WTC11 (cell line): ENCODE data around the gene UTP4. TPM values are rescaled to one million over a fixed set of nuclear protein-coding genes. Genes with fewer than 3 reads are reported as not detected.

ENCODE experiments used
- ATAC-seq: fragments of 200-7000 bp; cut with Tn5 transposase; 2 replicates; pipeline ENCODE4 v1.10.0; 2021; ENCODE audit warnings: mild to moderate bottlenecking, moderate library complexity
- CTCF ChIA-PET: fragments of 300-600 bp; sonication (Branson Sonifier 250); formaldehyde crosslinking; loops from one replicate; lab custom pipeline; 2021; ENCODE audit warnings: antibody characterized with exemption; lab: Charles Lee
- POLR2A ChIA-PET: fragments of 350-600 bp; sonication (Branson Sonifier 250); formaldehyde crosslinking; loops from one replicate; lab custom pipeline; 2021; ENCODE audit warnings: antibody characterized with exemption; lab: Charles Lee
- DNase-seq: peaks from one replicate; pipeline ENCODE4 v3.0.0; 2021; ENCODE audit warnings: low spot score
- H3K27ac Mint-ChIP-seq: 2 replicates; pipeline ENCODE4 v1.8.0; 2021; ENCODE audit warnings: mixed read lengths
- H3K27me3 Mint-ChIP-seq: 2 replicates; pipeline ENCODE4 v1.8.0; 2021; ENCODE audit warnings: low read depth, mild to moderate bottlenecking, moderate library complexity, mixed read lengths
- H3K36me3 Mint-ChIP-seq: 2 replicates; pipeline ENCODE4 v1.8.0; 2021; ENCODE audit warnings: mixed read lengths
- H3K4me1 Mint-ChIP-seq: 2 replicates; pipeline ENCODE4 v1.8.0; 2022; ENCODE audit warnings: mixed read lengths
- H3K4me3 Mint-ChIP-seq: 2 replicates; pipeline ENCODE4 v1.8.0; 2021; ENCODE audit warnings: mild to moderate bottlenecking, moderate library complexity, mixed read lengths
- H3K9me3 Mint-ChIP-seq: 2 replicates; pipeline ENCODE4 v1.8.0; 2021; ENCODE audit warnings: mixed read lengths
- ATF2 ChIP-seq: sonication (generic); formaldehyde crosslinking; IDR thresholded peaks from 2 replicates; pipeline ENCODE4 v1.8.1; 2022; ENCODE audit warnings: low read depth, missing genetic modification reagents, borderline replicate concordance
- CBFB ChIP-seq: sonication (generic); formaldehyde crosslinking; IDR thresholded peaks from 2 replicates; pipeline ENCODE4 v1.8.1; 2022; ENCODE audit warnings: mild to moderate bottlenecking, low read depth, missing genetic modification reagents
- CREM ChIP-seq: sonication (generic); formaldehyde crosslinking; IDR thresholded peaks from 2 replicates; pipeline ENCODE4 v1.8.1; 2022; ENCODE audit warnings: mild to moderate bottlenecking, missing genetic modification reagents, moderate library complexity
- ERG ChIP-seq: fragments of 250-450 bp; sonication (Bioruptor Pico); IDR thresholded peaks from 2 replicates; pipeline ENCODE4 v1.8.0; 2021; ENCODE audit warnings: mild to moderate bottlenecking
- FOXJ3 ChIP-seq: sonication (generic); formaldehyde crosslinking; IDR thresholded peaks from 2 replicates; pipeline ENCODE4 v1.9.0; 2021; ENCODE audit warnings: missing genetic modification reagents, mild to moderate bottlenecking, borderline replicate concordance
- FOXP1 ChIP-seq: sonication (generic); formaldehyde crosslinking; IDR thresholded peaks from 2 replicates; pipeline ENCODE4 v1.8.0; 2022; ENCODE audit warnings: missing genetic modification reagents, mild to moderate bottlenecking, moderate library complexity, borderline replicate concordance
- GABPB1 ChIP-seq: sonication (generic); formaldehyde crosslinking; IDR thresholded peaks from 2 replicates; pipeline ENCODE4 v1.8.1; 2023; ENCODE audit warnings: mild to moderate bottlenecking, missing genetic modification reagents
- MXD4 ChIP-seq: fragments of 250-450 bp; sonication (Bioruptor Pico); IDR thresholded peaks from 2 replicates; pipeline ENCODE4 v1.8.0; 2021; ENCODE audit warnings: mild to moderate bottlenecking, moderate library complexity, borderline replicate concordance
- MYBL2 ChIP-seq: sonication (generic); formaldehyde crosslinking; IDR thresholded peaks from 2 replicates; pipeline ENCODE4 v1.8.1; 2023; ENCODE audit warnings: mild to moderate bottlenecking, moderate library complexity, missing genetic modification reagents
- NR2C2 ChIP-seq: sonication (generic); formaldehyde crosslinking; IDR thresholded peaks from 2 replicates; pipeline ENCODE4 v1.8.0; 2022; ENCODE audit warnings: mild to moderate bottlenecking, missing genetic modification reagents
- PREB ChIP-seq: sonication (generic); formaldehyde crosslinking; IDR thresholded peaks from 2 replicates; pipeline ENCODE4 v1.8.1; 2022; ENCODE audit warnings: mild to moderate bottlenecking, missing genetic modification reagents, moderate library complexity, borderline replicate concordance
- SMAD3 ChIP-seq: sonication (generic); formaldehyde crosslinking; IDR thresholded peaks from 2 replicates; pipeline ENCODE4 v1.8.0; 2022; ENCODE audit warnings: missing genetic modification reagents, mild to moderate bottlenecking, borderline replicate concordance
- ZNF121 ChIP-seq: sonication (generic); formaldehyde crosslinking; IDR thresholded peaks from 2 replicates; pipeline ENCODE4 v1.8.0; 2023; ENCODE audit warnings: missing genetic modification reagents
- ZNF263 ChIP-seq: sonication (generic); formaldehyde crosslinking; IDR thresholded peaks from 2 replicates; pipeline ENCODE4 v1.8.1; 2022; ENCODE audit warnings: low read depth, mild to moderate bottlenecking, moderate library complexity, missing genetic modification reagents
- total RNA-seq: library from RNA; stranded (reverse); gene quantifications from 3 replicates; pipeline ENCODE4 v1.2.3, GENCODE V29; 2021
- TF ChIP-seq, protein P1 (sequence below): fragments of 250-450 bp; sonication (Bioruptor Pico); IDR thresholded peaks from 2 replicates; pipeline ENCODE4 v2.1.2; 2022; ENCODE audit warnings: mild to moderate bottlenecking, moderate library complexity
- TF ChIP-seq, protein P2 (sequence below): fragments of 250-450 bp; sonication (Bioruptor Pico); IDR thresholded peaks from 2 replicates; pipeline ENCODE4 v1.9.0; 2021; ENCODE audit warnings: moderate library complexity, mild to moderate bottlenecking, inconsistent platforms, borderline replicate concordance
- TF ChIP-seq, protein P3 (sequence below): fragments of 200-600 bp; IDR thresholded peaks from 2 replicates; pipeline ENCODE4 v1.8.0; 2022; ENCODE audit warnings: antibody characterized with exemption

The UTP4 gene
- total RNA-seq, 1 experiment from 2014 or later, result 85.7 TPM

DNA sequence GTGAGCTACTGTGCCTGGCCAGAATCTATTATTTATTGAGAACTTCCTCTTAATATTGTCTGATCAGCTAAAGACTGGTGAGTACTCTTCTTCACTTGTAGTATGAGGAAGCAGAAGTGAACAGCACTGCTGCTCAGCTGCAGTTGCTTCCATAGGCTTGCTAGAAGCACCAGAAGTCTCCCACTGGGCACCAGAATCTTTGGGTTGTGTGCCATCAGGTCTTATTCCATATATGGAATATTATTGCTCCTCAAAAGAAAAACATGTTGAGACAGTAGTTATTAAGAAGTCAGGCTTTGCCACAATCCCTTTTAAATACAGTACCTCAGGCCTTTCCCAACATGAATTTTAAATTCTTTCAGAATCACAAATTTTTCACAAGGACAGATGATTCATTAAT, 71.7 kb downstream of the UTP4 start:
- Mint-ChIP-seq H3K4me3 (no peak overlapping the region), H3K27me3 (no peaks in the 10 kb centered on the region), H3K36me3 (no peaks in the 10 kb centered on the region; the same call in 1 of the 2 replicates), H3K9me3 (no peaks in the 10 kb centered on the region), H3K4me1 (no peaks in the 10 kb centered on the region; the same call in none of the 2 replicates), H3K27ac (no peak overlapping the region)
- no peak for DNase-seq
- POLR2A ChIA-PET, result no interaction called here
- CTCF ChIA-PET, result no interaction called here
- no peak for TF ChIP-seq ERG (CRISPR knock-in tag)
- TF ChIP-seq, all 79 proteins: peak for 0
- no peak for ATAC-seq

DNA sequence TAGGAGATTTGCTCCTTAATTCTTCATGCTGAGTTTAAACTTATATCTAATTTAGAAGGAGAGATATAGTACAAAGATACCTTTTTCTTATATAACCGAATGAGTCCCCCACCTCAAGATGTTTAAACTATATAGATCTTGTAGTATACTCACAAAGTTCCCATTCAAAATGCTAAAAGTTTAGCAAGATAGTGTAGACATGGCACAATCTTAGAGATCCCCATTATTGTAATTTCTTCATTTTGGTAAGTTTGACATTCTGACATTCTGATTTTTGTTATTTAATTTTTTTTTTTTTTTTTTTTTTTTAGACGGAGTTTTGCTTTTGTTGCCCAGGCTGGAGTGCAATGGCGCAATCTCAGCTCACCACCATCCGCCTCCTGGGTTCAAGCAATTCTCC, 77.3 kb downstream of the UTP4 start:
- ChIA-PET POLR2A (no interaction called here), CTCF (no interaction called here)

More for the DNA sequence above, 77.3 kb downstream of the UTP4 start:
- TF ChIP-seq, protein P1, sequence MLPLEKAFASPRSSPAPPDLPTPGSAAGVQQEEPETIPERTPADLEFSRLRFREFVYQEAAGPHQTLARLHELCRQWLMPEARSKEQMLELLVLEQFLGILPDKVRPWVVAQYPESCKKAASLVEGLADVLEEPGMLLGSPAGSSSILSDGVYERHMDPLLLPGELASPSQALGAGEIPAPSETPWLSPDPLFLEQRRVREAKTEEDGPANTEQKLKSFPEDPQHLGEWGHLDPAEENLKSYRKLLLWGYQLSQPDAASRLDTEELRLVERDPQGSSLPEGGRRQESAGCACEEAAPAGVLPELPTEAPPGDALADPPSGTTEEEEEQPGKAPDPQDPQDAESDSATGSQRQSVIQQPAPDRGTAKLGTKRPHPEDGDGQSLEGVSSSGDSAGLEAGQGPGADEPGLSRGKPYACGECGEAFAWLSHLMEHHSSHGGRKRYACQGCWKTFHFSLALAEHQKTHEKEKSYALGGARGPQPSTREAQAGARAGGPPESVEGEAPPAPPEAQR (CRISPR knock-in tag), result no peak
- no peak for TF ChIP-seq PREB (CRISPR knock-in tag)
- no peak for TF ChIP-seq ATF2
- TF ChIP-seq FOXJ3 (CRISPR knock-in tag), result no peak
- TF ChIP-seq ZNF263 (CRISPR knock-in tag), result no peak
- no peak for TF ChIP-seq NR2C2 (CRISPR knock-in tag)
- TF ChIP-seq, protein P2, sequence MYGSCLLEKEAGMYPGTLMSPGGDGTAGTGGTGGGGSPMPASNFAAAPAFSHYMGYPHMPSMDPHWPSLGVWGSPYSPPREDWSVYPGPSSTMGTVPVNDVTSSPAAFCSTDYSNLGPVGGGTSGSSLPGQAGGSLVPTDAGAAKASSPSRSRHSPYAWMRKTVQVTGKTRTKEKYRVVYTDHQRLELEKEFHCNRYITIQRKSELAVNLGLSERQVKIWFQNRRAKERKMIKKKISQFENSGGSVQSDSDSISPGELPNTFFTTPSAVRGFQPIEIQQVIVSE (CRISPR knock-in tag), result no peak
- no peak for TF ChIP-seq GABPB1 (CRISPR knock-in tag)
- no peak for TF ChIP-seq SMAD3 (CRISPR knock-in tag)
- no peak for TF ChIP-seq ZNF121 (CRISPR knock-in tag)
- no peak for TF ChIP-seq CBFB (CRISPR knock-in tag)
- TF ChIP-seq MXD4, result no peak
- TF ChIP-seq FOXP1 (CRISPR knock-in tag), result no peak
- TF ChIP-seq, protein P3, sequence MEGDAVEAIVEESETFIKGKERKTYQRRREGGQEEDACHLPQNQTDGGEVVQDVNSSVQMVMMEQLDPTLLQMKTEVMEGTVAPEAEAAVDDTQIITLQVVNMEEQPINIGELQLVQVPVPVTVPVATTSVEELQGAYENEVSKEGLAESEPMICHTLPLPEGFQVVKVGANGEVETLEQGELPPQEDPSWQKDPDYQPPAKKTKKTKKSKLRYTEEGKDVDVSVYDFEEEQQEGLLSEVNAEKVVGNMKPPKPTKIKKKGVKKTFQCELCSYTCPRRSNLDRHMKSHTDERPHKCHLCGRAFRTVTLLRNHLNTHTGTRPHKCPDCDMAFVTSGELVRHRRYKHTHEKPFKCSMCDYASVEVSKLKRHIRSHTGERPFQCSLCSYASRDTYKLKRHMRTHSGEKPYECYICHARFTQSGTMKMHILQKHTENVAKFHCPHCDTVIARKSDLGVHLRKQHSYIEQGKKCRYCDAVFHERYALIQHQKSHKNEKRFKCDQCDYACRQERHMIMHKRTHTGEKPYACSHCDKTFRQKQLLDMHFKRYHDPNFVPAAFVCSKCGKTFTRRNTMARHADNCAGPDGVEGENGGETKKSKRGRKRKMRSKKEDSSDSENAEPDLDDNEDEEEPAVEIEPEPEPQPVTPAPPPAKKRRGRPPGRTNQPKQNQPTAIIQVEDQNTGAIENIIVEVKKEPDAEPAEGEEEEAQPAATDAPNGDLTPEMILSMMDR, result no peak
- no peak for TF ChIP-seq MYBL2 (CRISPR knock-in tag)
- TF ChIP-seq CREM (CRISPR knock-in tag), result no peak
- H3K27me3 Mint-ChIP-seq, result no peaks in the 10 kb centered on the region
- no peak overlapping the region for H3K4me3 Mint-ChIP-seq
- no peaks in the 10 kb centered on the region; the same call in 1 of the 2 replicates for H3K4me1 Mint-ChIP-seq
- DNase-seq (no peak), ATAC-seq (no peak)
- H3K36me3 Mint-ChIP-seq, result no peaks in the 10 kb centered on the region
- H3K27ac Mint-ChIP-seq, result no peak overlapping the region
- no peaks in the 10 kb centered on the region for H3K9me3 Mint-ChIP-seq
